ENCODE data around the gene TBATA.
"Not testable (repeated sequence)": the region's sequence is repeated elsewhere in the genome, so short reads cannot be mapped to it uniquely, and the experiment has no call there.

The TBATA gene

DNA sequence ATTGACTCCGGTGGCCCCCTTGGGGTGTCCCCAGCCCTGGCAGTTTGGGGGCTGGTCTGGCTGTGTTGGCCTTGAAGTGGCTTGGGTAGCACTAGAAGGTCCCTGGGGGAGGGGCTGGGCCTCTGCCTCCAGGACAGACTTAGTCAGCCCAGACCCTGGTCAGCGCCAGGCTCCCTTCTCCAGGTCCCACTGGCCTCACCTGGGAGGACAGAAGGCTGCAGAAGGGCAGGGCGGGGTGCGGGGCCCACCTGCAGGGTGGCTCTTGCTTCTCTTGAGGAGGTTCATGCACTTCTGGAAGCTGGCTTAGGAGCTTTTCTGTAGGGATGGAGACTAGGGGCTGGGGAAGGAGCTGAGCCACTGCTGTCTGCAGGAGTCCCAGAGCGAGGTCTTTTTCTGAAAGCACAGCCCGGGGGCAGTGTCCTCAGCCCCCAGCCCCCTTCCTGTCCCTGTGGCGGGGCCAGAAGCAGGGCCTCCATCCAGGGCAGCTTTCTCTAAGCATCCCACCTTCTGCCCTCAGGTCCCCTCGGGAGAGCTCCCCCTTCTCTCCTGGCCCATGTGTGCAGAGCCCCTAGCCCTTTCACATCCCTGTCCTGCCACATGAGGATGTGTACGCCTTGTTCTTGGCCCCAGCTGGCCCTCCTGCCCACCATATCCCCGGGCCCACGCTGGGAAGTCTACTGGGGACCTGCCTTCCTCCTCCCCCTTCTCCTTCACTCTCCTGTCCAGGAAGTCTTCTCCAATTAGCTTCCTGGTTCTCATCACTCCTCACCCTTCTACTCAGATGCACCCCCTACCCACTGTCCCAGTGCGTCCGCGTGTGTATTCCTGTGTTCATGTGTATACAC lies 11.0 kb downstream of the TBATA start:
- ATAC-seq (replicated peaks; ENCODE audit: extremely low read depth, poor library complexity, severe bottlenecking): no peak
- DNase-seq (ENCODE audit: low spot score in 2 of 2): no peak
- Mint-ChIP-seq H3K9me3 (no peaks in the 10 kb centered on the region), H3K36me3 (ENCODE audit: insufficient read depth) (no peaks in the 10 kb centered on the region), H3K27ac (ENCODE audit: low read depth) (no peak overlapping the region), H3K4me3 (no peak overlapping the region), H3K27me3 (no peaks in the 10 kb centered on the region), H3K4me1 (no peaks in the 10 kb centered on the region)

DNA sequence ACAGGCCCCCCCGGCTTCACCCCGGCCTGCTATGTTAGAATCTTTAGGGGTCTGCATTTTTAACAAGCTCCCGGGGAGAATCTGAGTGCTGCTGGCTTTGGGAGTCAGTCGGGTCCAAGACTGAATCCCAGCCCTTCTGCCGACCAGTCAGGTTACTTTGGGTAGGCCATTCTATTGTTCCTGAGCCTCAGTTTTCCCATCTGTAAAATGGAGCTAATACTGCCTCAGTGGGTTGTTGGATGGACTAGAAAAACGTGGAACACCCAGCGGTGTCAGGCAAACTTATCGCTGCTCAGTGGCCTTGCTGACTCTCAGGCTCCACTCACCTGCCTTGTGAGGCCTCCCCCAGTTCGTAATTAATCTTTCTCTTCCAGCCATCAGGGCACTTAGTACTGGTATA lies 11.7 kb downstream of the TBATA start:
- Mint-ChIP-seq H3K36me3 (ENCODE audit: insufficient read depth) (no peaks in the 10 kb centered on the region), H3K27ac (ENCODE audit: low read depth) (no peak overlapping the region), H3K4me1 (no peaks in the 10 kb centered on the region), H3K27me3 (no peaks in the 10 kb centered on the region), H3K9me3 (no peaks in the 10 kb centered on the region), H3K4me3 (no peak overlapping the region)
- ATAC-seq (replicated peaks; ENCODE audit: extremely low read depth, poor library complexity, severe bottlenecking) (no peak), DNase-seq (ENCODE audit: low spot score in 2 of 2) (no peak)

DNA sequence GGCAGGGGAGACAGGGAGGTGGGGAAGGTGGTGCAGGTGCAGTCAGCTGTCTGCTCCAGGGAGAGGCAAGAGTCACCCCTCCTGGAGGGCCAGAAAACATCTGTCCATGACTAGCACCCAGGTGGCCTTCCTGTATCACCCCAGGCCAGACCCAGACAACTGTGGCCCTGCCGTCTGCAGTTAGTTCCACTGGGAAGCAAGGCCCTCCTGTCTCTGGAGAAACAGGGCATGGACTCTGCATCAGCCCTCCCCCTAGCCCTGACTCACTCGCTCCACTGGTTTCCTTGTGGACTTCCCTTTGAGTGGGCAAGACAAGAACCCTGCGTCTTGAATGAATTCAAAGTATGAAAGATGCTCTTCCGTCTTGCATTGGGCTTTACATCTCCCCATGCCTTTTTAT lies 12.6 kb downstream of the TBATA start:
- ATAC-seq (replicated peaks; ENCODE audit: extremely low read depth, poor library complexity, severe bottlenecking) (no peak), DNase-seq (ENCODE audit: low spot score in 2 of 2) (no peak)
- Mint-ChIP-seq H3K27ac (ENCODE audit: low read depth) (no peak overlapping the region), H3K4me1 (no peaks in the 10 kb centered on the region), H3K4me3 (no peak overlapping the region), H3K36me3 (ENCODE audit: insufficient read depth) (no peaks in the 10 kb centered on the region), H3K27me3 (no peaks in the 10 kb centered on the region), H3K9me3 (no peaks in the 10 kb centered on the region)

DNA sequence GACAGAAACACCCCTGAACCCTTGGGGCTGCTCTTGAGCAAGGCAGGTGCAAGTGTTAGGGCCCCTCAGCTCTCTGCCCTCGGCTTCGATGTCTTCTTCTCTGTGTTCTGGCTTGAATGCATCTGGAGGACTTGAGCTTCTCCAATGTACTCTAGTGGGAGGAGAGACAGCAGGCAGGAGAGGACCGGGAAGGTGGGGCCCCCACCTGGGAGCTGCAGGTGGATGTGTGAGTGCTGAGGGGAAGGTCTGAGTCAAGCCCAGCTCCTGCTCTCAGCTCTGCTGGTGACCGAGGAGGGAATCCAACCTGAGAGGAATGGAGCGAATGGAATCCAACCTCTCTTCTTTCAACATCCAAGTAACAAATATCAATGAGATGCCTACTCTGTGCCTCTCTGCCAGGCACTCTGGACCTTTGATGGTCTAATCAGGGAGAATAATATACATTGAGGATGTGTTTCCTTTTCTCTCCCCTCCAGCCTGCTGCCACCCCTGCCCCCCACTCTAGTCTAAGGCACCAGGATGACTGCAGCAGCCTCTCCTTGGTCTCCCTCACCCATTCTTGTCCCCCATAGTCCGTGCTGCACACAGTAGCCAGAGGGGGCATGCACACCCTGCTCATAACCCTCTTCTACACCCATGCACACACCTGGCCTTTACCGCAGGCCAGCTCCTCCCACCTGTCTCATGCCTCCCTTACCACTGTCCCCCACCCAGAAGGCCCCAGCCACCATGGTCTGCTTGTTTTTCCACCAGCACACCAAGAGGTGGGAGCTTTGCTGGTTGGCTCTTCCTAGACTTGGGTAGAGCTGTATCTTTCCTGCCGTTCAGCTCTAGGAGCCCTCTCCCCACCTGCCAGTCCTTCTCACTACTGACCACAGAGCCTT lies 13.6 kb downstream of the TBATA start:
- Mint-ChIP-seq H3K9me3 (no peaks in the 10 kb centered on the region), H3K27ac (ENCODE audit: low read depth) (no peak overlapping the region), H3K4me1 (no peaks in the 10 kb centered on the region)

DNA sequence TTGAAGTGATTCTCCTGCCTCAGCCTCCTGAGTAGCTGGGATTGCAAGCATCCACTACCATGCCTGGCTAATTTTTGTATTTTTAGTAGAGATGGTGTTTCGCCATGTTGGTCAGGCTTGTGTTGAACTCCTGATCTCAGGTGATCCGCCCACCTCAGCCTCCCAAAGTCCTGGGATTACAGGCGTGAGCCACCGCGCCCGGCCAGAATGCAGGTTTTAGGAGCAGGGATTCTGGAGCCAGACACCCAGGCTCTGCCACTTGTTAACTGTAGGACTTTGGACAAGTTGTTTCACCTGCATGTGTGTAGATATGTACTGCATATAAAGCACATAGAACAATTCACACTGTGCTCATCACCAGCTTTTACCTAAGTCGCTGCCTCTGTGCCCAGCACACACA lies 14.7 kb downstream of the TBATA start:
- not testable (repeated sequence) for H3K4me3 Mint-ChIP-seq; H3K36me3 Mint-ChIP-seq (ENCODE audit: insufficient read depth); ATAC-seq (replicated peaks; ENCODE audit: extremely low read depth, poor library complexity, severe bottlenecking); H3K27ac Mint-ChIP-seq (ENCODE audit: low read depth); H3K27me3 Mint-ChIP-seq; H3K4me1 Mint-ChIP-seq; H3K9me3 Mint-ChIP-seq; DNase-seq (ENCODE audit: low spot score in 2 of 2)

More for the DNA sequence above, 13.6 kb downstream of the TBATA start:
- H3K27me3 Mint-ChIP-seq: no peaks in the 10 kb centered on the region
- DNase-seq (ENCODE audit: low spot score in 2 of 2) (no peak), ATAC-seq (replicated peaks; ENCODE audit: extremely low read depth, poor library complexity, severe bottlenecking) (no peak)
- H3K4me3 Mint-ChIP-seq: no peak overlapping the region
- no peaks in the 10 kb centered on the region for H3K36me3 Mint-ChIP-seq (ENCODE audit: insufficient read depth)

DNA sequence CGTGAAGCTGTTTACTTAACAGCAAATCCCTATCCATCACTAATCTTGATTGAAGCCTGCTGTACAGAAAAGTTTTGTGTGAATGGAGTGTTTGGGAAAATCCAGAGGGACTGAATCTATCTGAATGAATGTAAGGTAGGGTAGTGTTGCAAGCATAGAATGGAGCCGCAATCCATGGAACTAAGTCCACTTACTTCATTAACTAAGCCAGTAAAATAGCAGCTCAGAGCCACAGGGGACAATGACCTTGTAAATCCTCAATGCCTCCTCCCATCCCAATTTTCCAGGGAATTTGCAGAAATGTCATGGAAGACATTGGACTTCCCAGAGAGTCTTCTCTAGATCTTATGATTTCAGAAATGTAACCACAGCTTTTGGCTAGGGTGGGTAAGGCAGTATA lies 15.2 kb downstream of the TBATA start:
- DNase-seq (ENCODE audit: low spot score in 2 of 2) (no peak), ATAC-seq (replicated peaks; ENCODE audit: extremely low read depth, poor library complexity, severe bottlenecking) (no peak)
- no peaks in the 10 kb centered on the region for H3K27me3 Mint-ChIP-seq
- H3K36me3 Mint-ChIP-seq (ENCODE audit: insufficient read depth): no peaks in the 10 kb centered on the region
- no peaks in the 10 kb centered on the region for H3K4me1 Mint-ChIP-seq
- no peak overlapping the region for H3K27ac Mint-ChIP-seq (ENCODE audit: low read depth)
- no peaks in the 10 kb centered on the region for H3K9me3 Mint-ChIP-seq
- no peak overlapping the region for H3K4me3 Mint-ChIP-seq

DNA sequence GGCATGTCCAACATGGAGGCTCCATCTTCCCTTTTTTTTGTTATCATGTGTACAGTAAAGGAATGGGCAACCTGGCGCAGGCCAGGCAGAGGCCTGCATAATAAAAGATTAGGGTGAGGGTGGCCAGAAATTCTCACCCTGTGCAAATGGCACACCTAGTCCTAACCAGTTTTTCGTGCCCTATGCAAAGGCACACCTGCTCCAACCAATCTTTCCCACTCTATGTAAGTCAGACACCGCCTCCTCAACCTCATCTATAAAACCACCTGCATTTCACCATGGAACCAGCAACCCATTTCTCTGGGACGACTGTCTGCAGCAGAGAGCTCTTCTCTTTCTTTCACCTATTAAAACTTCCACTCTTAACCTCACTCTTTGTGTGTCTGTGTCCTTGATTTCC lies 16.1 kb downstream of the TBATA start:
- H3K4me3 Mint-ChIP-seq: no peak overlapping the region
- H3K4me1 Mint-ChIP-seq: no peaks in the 10 kb centered on the region
- no peaks in the 10 kb centered on the region for H3K36me3 Mint-ChIP-seq (ENCODE audit: insufficient read depth)
- no peaks in the 10 kb centered on the region for H3K9me3 Mint-ChIP-seq
- DNase-seq (ENCODE audit: low spot score in 2 of 2): no peak
- H3K27ac Mint-ChIP-seq (ENCODE audit: low read depth): no peak overlapping the region
- H3K27me3 Mint-ChIP-seq: no peaks in the 10 kb centered on the region
- no peak for ATAC-seq (replicated peaks; ENCODE audit: extremely low read depth, poor library complexity, severe bottlenecking)

DNA sequence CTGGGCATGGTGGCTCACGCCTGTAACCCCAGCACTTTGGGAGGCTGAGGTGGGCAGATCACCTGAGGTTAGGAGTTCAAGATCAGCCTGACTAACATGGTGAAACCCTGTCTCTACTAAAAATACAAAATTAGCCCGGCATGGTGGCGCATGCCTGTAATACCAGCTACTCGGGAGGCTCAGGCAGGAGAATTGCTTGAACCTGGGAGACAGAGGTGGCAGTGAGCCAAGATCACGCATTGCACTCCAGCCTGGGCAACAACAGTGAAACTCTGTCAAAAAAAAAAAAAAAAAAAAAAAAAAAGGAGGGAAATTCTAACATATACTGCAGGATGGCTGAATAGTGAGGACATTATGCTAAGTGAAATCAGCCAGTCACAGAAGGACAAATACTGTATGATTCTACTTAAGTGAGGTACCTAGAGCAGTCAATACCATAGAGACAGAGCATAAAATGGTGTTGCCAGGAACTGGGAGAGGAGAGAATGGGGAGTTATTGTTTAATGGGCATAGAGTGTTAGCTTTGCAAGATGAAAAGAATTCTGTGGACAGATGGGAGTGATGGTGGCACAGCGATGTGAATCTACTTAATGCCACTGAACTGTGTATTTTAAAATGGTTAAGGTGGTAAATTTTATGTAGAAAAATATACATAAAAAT lies 17.0 kb downstream of the TBATA start:
- H3K9me3 Mint-ChIP-seq; H3K36me3 Mint-ChIP-seq (ENCODE audit: insufficient read depth); H3K4me1 Mint-ChIP-seq; H3K4me3 Mint-ChIP-seq; DNase-seq (ENCODE audit: low spot score in 2 of 2); H3K27ac Mint-ChIP-seq (ENCODE audit: low read depth); ATAC-seq (replicated peaks; ENCODE audit: extremely low read depth, poor library complexity, severe bottlenecking); H3K27me3 Mint-ChIP-seq: not testable (repeated sequence)

DNA sequence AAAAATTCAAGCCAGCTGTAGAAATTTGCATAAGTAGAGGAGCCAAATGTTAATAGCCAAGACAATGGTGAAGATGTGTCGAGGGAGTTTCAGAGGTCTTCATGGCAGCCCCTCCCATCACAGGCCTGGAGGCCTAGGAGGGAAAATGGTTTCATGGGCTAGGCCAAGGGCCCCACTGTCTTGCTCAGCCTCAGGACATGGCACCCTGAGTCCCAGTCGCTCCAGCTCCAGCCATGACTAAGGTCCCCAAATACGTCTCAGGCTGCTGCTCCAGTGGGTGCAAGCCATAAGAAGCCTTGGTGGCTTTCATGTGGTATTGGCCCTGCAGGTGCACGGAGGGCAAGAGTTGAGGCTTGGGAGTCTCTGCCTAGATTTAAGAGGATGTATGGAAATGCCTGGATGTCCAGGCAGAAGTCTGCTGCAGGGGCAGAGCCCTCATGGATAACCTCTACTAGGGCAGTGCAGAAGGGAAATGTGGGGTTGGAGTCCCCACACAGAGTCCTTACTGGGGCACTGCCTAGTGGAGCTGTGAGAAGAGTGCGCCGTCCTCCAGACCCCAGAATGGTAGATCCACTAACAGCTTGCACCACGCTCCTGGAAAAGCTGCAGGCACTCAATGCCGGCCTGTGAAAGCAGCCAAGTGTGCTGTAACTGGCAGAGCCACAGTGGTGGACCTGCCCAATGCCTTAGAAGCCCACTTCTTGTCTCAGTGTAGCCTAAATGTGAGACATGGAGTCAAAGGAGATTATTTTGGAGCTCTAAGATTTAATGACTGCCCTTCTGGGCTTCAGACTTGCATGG lies 19.2 kb downstream of the TBATA start:
- Mint-ChIP-seq H3K9me3 (no peaks in the 10 kb centered on the region), H3K27ac (ENCODE audit: low read depth) (no peak overlapping the region), H3K36me3 (ENCODE audit: insufficient read depth) (peaks cover 2% of the 10 kb centered on the region), H3K27me3 (no peaks in the 10 kb centered on the region), H3K4me3 (no peak overlapping the region), H3K4me1 (no peaks in the 10 kb centered on the region)
- ATAC-seq (replicated peaks; ENCODE audit: extremely low read depth, poor library complexity, severe bottlenecking) (no peak), DNase-seq (ENCODE audit: low spot score in 2 of 2) (no peak)

DNA sequence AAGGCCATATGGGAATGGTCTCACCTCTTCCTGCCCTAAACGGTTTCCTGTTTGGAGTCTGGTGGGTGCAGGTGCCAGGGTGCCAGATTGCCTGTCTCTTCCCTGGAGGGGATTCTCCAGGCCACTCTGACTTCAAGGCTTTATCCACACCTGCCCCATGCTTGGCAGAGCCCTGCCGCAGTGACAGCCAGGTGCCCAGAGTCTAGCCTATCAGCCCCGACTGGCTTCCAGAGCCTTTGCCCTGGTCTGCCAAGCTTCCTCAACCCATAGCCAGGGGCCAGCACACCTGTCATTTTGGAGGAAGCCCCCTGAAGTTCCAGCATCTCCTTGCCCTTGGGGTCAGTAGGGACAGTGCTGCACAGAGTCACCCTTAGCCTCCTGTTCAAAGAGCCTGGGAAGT lies 21.6 kb downstream of the TBATA start:
- Mint-ChIP-seq H3K27me3 (no peaks in the 10 kb centered on the region), H3K9me3 (no peaks in the 10 kb centered on the region), H3K4me3 (no peak overlapping the region), H3K36me3 (ENCODE audit: insufficient read depth) (peaks cover 2% of the 10 kb centered on the region), H3K4me1 (peaks cover 8% of the 10 kb centered on the region), H3K27ac (ENCODE audit: low read depth) (no peak overlapping the region)
- ATAC-seq (replicated peaks; ENCODE audit: extremely low read depth, poor library complexity, severe bottlenecking): no peak
- no peak for DNase-seq (ENCODE audit: low spot score in 2 of 2)

DNA sequence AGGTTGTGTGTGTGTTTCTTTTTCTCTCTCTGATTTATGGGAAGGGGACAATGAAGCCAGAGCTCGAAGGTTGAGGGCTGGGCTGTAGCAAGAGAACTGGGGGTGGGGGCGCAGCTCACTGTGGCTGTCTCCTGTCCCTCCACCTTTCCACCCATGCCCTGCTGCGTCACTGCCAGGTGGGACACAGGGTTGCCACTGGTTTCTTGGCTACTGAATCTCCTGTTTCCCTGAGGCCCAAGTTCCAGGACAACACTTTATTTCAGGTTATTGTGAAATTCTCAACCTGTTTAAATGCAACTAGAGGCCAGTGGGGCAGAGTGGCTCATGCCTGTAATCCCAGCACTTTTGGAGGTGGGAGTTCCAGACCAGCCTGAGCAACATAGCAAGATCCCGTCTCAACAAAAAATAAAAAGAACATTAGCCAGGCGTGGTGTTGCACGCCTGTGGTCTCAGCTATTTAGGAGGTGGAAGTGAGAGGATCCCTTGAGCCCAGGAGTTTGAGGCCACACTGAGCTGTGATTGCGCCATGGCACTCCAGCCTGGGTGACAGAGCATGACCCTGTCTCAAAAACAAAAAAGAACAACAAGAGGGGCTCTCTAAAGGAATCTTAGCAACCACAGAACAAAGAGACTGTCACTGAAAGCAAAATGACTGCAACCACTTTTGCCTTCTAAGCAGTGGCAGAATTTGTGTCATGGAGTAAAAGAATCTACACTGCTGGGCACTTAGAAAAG lies 22.6 kb downstream of the TBATA start:
- Mint-ChIP-seq H3K4me3 (no peak overlapping the region), H3K4me1 (peaks cover 9% of the 10 kb centered on the region), H3K27ac (ENCODE audit: low read depth) (no peak overlapping the region), H3K27me3 (no peaks in the 10 kb centered on the region), H3K9me3 (no peaks in the 10 kb centered on the region), H3K36me3 (ENCODE audit: insufficient read depth) (peaks cover 2% of the 10 kb centered on the region)
- DNase-seq (ENCODE audit: low spot score in 2 of 2) (no peak), ATAC-seq (replicated peaks; ENCODE audit: extremely low read depth, poor library complexity, severe bottlenecking) (no peak)

Measured in central memory CD8-positive, alpha-beta T cell (primary cell).